ENCODE results near the gene TMEM238L.

DNA sequence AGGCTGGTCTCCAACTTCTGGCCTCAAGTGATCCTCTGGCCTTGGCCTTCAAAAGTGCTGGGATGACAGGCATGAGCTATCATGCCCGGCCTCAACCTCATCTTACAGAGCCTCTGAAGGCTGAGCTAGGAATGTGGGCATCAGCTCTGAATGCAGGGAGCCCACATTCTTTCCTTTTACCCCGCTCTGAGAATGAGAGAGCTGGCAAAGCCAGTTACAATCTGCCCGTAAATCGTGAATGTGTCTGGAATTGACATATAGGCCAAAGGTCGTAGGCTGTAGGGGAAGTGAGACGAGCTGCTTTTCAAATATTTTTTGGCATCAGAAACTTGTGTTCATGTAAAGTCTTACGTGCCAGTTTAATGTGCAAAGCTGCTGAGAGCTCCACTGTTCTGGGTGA lies 4.5 kb downstream of the TMEM238L start:
- TF ChIP-seq, protein P1, sequence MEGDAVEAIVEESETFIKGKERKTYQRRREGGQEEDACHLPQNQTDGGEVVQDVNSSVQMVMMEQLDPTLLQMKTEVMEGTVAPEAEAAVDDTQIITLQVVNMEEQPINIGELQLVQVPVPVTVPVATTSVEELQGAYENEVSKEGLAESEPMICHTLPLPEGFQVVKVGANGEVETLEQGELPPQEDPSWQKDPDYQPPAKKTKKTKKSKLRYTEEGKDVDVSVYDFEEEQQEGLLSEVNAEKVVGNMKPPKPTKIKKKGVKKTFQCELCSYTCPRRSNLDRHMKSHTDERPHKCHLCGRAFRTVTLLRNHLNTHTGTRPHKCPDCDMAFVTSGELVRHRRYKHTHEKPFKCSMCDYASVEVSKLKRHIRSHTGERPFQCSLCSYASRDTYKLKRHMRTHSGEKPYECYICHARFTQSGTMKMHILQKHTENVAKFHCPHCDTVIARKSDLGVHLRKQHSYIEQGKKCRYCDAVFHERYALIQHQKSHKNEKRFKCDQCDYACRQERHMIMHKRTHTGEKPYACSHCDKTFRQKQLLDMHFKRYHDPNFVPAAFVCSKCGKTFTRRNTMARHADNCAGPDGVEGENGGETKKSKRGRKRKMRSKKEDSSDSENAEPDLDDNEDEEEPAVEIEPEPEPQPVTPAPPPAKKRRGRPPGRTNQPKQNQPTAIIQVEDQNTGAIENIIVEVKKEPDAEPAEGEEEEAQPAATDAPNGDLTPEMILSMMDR (IDR thresholded peaks at IDR 0.05): no peak
- TF ChIP-seq POLR2A (IDR thresholded peaks at IDR 0.05): no peak

Data from lower leg skin (tissue), 3 donors.